NT2/D1 (cell line): ENCODE data around the gene MAVS.

Experiments used
- SUZ12 ChIP-seq: IDR thresholded peaks from 2 replicates; pipeline ENCODE4 v1.6.1; 2011; ENCODE audit not compliant: insufficient read length, insufficient read depth; ENCODE audit errors: extremely low read depth
- YY1 ChIP-seq: IDR thresholded peaks from 2 replicates; pipeline ENCODE4 v1.6.1; 2011; ENCODE audit not compliant: insufficient read length, insufficient read depth
- ZNF274 ChIP-seq: IDR thresholded peaks from 2 replicates; pipeline ENCODE4 v1.6.1; 2011; ENCODE audit warnings: mild to moderate bottlenecking, low read depth, low read length

GRCh38 chr20:3865152-3865886 is 18.7 kb downstream of the MAVS start:
- TF ChIP-seq SUZ12 (no peak), YY1 (no peak), ZNF274 (no peak)
